Ectodermal cell (in vitro differentiated cells): ENCODE results near the gene PLB1.

ENCODE experiments used
- H3K27ac ChIP-seq: 2 replicates; pipeline ENCODE4 v1.7.0; 2013; ENCODE audit warnings: mild to moderate bottlenecking, low read depth, low read length; ENCODE audit not compliant: insufficient read depth, poor library complexity, severe bottlenecking
- H3K27me3 ChIP-seq: 2 replicates; pipeline ENCODE4 v1.7.0; 2013; ENCODE audit warnings: mild to moderate bottlenecking, low read length; ENCODE audit not compliant: insufficient read depth, control insufficient read depth, poor library complexity, severe bottlenecking
- H3K36me3 ChIP-seq: one replicate; pipeline ENCODE4 v1.7.0; 2013; ENCODE audit warnings: low read length; ENCODE audit not compliant: control insufficient read depth, insufficient read depth
- H3K4me1 ChIP-seq: one replicate; pipeline ENCODE4 v1.7.0; 2013; ENCODE audit warnings: low read length; ENCODE audit not compliant: control insufficient read depth, insufficient read depth
- H3K4me3 ChIP-seq: 2 replicates; pipeline ENCODE4 v1.7.0; 2013; ENCODE audit warnings: low read depth, low read length, control low read depth; ENCODE audit not compliant: insufficient read depth
- H3K9me3 ChIP-seq: 2 replicates; pipeline ENCODE4 v1.7.0; 2013; ENCODE audit warnings: mild to moderate bottlenecking, low read length, moderate library complexity; ENCODE audit not compliant: control insufficient read depth
- WGBS, 2 experiments: methylation state at CpG; one replicate each; pipeline ENCODE4 v1.1.7; 2013; ENCODE audit warnings: missing lambda C conversion rate in 2 of 2; 5-methylcytosine and 5-hydroxymethylcytosine counted together

The PLB1 gene

DNA sequence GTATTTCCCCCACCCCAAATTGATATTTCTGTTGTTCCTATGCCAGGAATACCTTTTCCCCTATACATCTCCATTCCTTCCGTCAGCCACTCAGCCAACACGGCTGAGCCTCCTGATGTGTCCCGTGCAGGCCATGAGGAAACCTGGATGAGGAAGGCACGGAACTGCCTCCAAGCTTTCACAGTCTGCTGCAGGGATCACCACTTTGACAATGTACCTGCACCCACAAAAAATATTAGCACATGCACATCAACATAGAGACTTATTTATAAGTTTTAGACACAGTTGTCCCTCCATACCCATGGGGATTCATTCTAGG lies 154.4 kb downstream of the PLB1 start:
- Histone ChIP-seq H3K36me3 (no peaks in the 10 kb centered on the region), H3K27me3 (no peaks in the 10 kb centered on the region), H3K9me3 (no peaks in the 10 kb centered on the region), H3K4me3 (no peak overlapping the region), H3K27ac (no peak overlapping the region), H3K4me1 (peaks cover 28% of the 10 kb centered on the region)
- 91% methylated on average over 4 of the region's 4 CpGs for WGBS, 2 experiments

DNA sequence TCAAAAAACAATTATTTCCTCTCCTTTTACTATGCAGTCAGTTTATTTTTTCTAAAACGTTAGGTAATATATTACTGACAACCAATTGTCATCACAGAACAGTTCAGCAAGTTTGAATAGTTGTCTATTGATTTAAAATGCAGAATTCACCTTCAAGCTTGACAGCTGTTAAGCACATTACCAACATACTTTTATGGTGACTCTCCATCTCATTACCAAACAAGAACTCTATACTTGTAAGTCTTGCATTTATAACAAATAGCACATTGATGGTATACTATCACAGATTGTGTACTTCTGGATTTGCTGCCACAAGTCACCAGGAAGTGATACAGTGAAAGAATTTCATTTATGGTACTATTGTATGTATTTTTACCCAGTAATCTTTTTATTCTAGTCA lies 156.4 kb downstream of the PLB1 start:
- H3K4me1 ChIP-seq, result peaks cover 27% of the 10 kb centered on the region
- WGBS, 2 experiments, result 86 to 91% methylated on average over 1 of the region's 1 CpG
- H3K36me3 ChIP-seq, result no peaks in the 10 kb centered on the region
- no peaks in the 10 kb centered on the region for H3K27me3 ChIP-seq
- H3K4me3 ChIP-seq, result no peak overlapping the region
- no peaks in the 10 kb centered on the region for H3K9me3 ChIP-seq
- no peak overlapping the region for H3K27ac ChIP-seq

DNA sequence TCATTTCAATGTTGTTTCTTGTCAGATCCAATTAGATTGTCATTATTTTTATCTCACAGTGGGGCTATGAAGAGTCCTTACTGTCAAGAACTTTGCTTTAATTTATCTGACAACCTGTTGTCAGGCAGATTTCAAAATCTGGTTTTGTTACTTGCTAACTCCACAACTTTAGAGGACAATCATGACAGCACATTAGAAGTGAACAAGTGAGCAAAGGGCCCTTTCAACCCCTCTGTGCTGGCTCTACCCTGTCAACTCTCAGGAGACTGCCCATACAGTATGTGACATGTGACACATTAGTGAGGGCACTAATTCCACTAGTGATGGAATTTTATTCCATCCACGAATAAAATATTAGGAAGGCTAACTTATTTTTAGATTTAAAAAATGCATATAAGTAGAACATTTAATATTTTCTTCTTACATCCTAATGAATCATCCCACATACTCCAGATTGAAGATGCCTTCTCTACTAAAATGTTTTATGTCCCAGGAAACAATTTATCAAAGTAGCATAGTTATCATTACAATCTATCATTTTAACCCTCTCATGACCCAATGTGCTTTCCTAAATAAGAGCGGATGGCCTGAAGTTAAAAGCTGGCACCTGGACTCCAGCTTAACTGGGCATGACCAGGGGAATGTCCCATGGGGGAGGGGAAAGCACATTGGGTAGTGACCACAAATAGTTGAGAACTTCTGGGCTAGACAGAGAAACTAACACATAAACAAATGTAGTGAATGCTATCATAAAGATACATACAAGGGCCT lies 158.2 kb downstream of the PLB1 start:
- 86 to 100% methylated on average over 1 of the region's 2 CpGs for WGBS, 2 experiments

DNA sequence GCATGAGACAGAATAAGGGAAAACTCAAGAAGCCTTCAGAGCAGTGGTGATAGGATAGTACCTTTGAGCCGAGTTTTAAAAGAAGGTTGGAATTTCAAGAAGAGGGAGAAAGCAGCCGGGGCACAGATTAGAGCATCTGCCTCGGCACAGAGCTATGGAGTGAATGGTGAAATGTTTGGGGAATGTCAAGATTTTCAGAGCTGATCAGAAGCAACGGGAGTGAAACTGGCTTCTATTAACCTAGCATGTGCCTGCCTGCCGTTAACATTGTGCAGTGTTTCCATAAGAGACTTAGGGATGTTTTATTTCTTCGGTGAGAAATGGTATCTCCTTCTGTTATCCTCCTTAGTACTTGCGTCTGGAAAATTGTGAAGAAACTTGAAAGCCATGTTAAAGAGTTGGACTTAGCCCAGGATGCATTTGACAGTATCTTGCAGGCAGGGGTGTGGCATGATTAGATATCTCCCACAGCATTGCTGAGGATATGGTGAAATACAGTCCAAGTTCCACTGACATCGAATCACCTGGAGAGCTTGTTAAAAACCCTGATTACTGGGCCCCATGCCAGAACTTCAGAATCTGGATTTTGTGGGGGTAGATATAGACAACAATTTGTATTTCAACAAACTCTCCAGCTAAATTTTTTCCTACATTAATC lies 158.9 kb downstream of the PLB1 start:
- Histone ChIP-seq H3K36me3 (no peaks in the 10 kb centered on the region), H3K27ac (no peak overlapping the region), H3K4me1 (peaks cover 7% of the 10 kb centered on the region), H3K9me3 (no peaks in the 10 kb centered on the region), H3K27me3 (no peaks in the 10 kb centered on the region), H3K4me3 (no peak overlapping the region)
- WGBS, 2 experiments, result 88% methylated on average over 8 of the region's 8 CpGs

More for the DNA sequence above, 158.2 kb downstream of the PLB1 start:
- Histone ChIP-seq H3K36me3 (no peaks in the 10 kb centered on the region), H3K4me3 (no peak overlapping the region), H3K27me3 (no peaks in the 10 kb centered on the region), H3K9me3 (no peaks in the 10 kb centered on the region), H3K27ac (no peak overlapping the region), H3K4me1 (peaks cover 14% of the 10 kb centered on the region)

DNA sequence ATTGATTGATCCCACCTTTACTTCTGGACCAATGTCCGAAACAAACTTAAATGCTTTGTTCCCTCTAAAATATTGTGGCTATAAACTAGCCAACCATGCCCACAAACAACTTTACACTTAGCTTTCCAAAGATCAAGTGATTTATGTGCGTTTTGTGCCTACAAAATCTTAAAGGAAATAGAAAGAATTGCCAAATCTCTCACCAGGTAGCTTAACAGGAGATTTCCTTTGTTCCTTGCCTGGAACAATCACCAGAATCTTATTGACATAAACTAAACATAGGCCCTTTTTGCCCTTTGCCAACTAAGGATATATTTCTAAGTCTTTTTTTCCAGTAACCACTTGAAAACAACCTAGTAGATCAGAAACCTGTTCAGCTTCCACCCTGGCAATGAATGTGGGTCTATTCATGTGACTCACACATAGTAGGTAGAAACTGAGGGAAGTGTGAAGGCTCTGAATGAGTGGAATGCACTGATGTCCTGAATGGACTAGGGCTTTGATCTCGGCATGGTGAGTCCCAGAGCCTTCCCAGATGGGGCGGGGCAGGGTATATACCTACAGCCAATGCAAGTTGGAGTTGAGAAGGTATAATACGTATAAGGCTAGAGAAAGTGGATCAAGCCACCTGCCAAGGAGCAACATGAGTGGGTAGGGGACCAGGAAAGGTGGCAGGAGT lies 161.2 kb downstream of the PLB1 start:
- Histone ChIP-seq H3K27ac (no peak overlapping the region), H3K36me3 (no peaks in the 10 kb centered on the region), H3K4me3 (no peak overlapping the region), H3K9me3 (no peaks in the 10 kb centered on the region), H3K27me3 (no peaks in the 10 kb centered on the region), H3K4me1 (peaks cover 5% of the 10 kb centered on the region)
- WGBS, 2 experiments, result 85 to 87% methylated on average over 5 of the region's 5 CpGs

DNA sequence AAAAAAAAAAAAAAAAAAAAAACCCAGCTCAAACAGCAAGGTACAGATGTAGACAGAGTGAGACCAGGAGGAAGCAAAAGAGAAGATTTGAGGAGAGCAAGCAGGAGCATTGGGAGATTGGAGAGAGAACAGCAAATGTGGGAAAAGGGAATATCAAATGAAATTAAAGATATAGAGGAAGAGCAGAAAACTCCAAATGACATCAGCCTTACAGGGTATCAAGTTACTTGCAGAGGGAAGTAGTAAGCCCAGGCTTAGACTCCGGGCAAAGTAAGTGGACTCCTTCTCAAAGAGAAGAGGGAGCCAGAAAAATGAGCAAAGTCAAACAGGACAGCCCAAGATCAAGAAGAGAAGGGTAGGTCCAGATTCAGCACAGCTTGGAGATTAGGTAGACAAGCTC lies 162.5 kb downstream of the PLB1 start:
- Histone ChIP-seq H3K36me3 (no peaks in the 10 kb centered on the region), H3K27ac (no peak overlapping the region)
- WGBS, 2 experiments, result 53 to 60% methylated on average over 1 of the region's 1 CpG

DNA sequence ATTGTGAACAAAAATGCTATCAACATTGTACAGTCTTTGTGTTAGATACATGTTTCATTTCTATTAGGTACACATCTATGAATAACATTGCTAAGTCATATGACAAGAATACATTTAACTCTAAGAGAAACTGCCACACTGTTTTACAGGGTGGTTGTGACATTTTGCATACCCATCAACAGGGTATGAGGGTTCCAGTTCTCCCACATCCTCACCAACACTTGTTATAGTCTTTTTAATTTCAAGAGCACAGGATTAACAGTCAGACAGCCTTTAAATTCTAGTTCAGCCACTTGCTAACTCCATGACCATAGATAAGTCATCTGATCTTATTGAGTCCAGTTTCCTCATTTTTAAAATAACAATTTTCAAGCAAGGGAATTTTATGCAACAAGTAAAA lies 163.3 kb downstream of the PLB1 start:
- Histone ChIP-seq H3K36me3 (no peaks in the 10 kb centered on the region), H3K9me3 (no peaks in the 10 kb centered on the region), H3K4me3 (no peak overlapping the region), H3K4me1 (peaks cover 16% of the 10 kb centered on the region), H3K27me3 (no peaks in the 10 kb centered on the region), H3K27ac (no peak overlapping the region)

More for the DNA sequence above, 162.5 kb downstream of the PLB1 start:
- H3K4me1 ChIP-seq, result peaks cover 10% of the 10 kb centered on the region
- no peaks in the 10 kb centered on the region for H3K9me3 ChIP-seq
- no peaks in the 10 kb centered on the region for H3K27me3 ChIP-seq
- H3K4me3 ChIP-seq, result no peak overlapping the region

DNA sequence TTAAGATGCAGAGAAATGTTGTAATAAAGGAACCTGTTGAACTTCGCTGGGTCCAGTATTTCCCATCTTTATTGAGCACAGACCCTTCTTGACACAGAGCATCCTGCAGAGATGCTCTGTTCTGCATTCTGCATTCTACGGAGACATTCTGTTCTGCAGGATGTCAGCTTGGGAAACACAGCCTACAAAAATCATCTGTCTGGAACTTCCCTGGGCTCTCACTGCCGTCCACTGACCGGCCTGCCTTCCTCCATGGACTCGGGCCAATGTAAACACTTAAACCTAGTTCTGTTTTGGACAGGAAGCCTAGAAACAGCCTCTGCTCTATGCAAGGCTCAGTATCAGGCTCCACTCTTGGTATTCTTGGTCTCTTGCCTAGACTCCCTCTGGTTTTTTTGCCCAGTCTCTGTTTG lies 165.7 kb downstream of the PLB1 start:
- H3K27ac ChIP-seq, result no peak overlapping the region
- no peak overlapping the region for H3K4me3 ChIP-seq
- H3K36me3 ChIP-seq, result no peaks in the 10 kb centered on the region
- no peaks in the 10 kb centered on the region for H3K27me3 ChIP-seq
- H3K9me3 ChIP-seq, result no peaks in the 10 kb centered on the region
- 93 to 94% methylated on average over 5 of the region's 5 CpGs for WGBS, 2 experiments
- peaks cover 23% of the 10 kb centered on the region for H3K4me1 ChIP-seq

DNA sequence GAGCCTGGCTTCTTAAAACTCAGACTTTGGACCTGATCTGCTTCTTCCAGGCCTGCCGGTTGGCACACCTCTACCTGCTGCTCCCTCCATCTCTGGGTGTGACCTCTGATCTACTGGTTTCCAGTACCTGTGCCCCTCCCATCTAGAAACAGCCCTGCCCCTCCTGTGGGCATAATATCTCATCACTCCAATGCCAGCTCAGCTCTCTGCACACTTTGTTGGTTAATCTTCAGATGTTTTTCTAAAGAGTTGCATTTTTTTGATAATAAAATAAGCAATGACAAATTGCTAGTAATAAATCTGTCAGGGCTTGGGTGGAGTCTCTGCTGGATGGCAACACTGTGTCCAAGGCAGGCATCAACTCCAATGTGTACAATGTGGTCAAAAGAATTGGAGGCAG lies 166.2 kb downstream of the PLB1 start:
- Histone ChIP-seq H3K27me3 (no peaks in the 10 kb centered on the region), H3K9me3 (no peaks in the 10 kb centered on the region), H3K27ac (no peak overlapping the region), H3K4me1 (peaks cover 23% of the 10 kb centered on the region), H3K36me3 (no peaks in the 10 kb centered on the region), H3K4me3 (no peak overlapping the region)
- 95 to 96% methylated on average over 1 of the region's 1 CpG for WGBS, 2 experiments

DNA sequence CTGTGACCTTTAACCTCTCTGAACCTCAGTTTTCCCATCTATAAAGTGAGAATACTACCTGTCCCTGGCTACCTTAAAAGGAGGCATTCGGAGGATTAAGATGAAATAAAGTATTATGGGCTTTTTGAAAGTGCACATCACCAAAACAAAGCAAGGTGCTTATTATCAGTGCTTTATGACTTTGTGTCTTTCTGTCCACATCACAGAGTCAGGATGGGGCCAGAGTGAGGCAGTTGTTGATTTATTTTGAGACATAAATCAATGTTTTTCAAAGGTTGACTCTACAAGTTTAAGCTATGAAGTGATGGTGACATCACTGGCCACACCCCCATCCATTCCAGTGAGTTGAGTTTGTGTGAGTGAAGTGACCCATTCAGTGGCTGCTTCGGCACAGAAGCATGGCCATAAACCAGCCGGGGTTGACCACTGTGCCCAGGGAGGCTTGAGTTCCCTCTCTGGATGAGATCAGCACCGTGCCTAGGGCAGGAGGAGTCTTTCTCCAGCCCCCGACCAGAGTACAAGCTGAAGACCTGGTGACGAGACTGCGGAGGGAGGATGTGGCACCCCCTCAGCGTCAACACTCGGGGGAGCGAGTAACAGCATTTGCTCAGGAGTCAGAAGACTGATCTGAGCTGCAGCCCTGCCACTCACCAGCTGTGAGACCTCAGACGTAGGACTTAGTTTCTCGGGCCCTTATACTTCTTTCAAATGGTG lies 166.8 kb downstream of the PLB1 start:
- Histone ChIP-seq H3K9me3 (no peaks in the 10 kb centered on the region), H3K36me3 (no peaks in the 10 kb centered on the region), H3K4me3 (no peak overlapping the region), H3K27ac (no peak overlapping the region), H3K4me1 (peaks cover 23% of the 10 kb centered on the region), H3K27me3 (no peaks in the 10 kb centered on the region)
- 85 to 86% methylated on average over 12 of the region's 12 CpGs for WGBS, 2 experiments
